BE2C (cell line): ENCODE data around the gene SPTBN1.
"Not testable (repeated sequence)": the region's sequence is repeated elsewhere in the genome, so short reads cannot be mapped to it uniquely, and the experiment has no call there.

ENCODE experiments used
- DNase-seq: peaks from one replicate; pipeline ENCODE4 v3.0.0-alpha.2; 2020
- H3K27me3 ChIP-seq: fragments of 250-450 bp; sonication (Bioruptor Pico); 2 replicates; pipeline ENCODE4 v1.5.1; 2020; ENCODE audit warnings: mild to moderate bottlenecking
- H3K36me3 ChIP-seq: fragments of 250-450 bp; sonication (Bioruptor Pico); 2 replicates; pipeline ENCODE4 v1.5.1; 2020; ENCODE audit warnings: mild to moderate bottlenecking
- H3K4me1 ChIP-seq: fragments of 250-450 bp; sonication (Bioruptor Pico); 2 replicates; pipeline ENCODE4 v1.5.1; 2020
- H3K4me3 ChIP-seq: 2 replicates; pipeline ENCODE4 v1.5.1; 2011; ENCODE audit warnings: low read depth, low read length
- H3K9me3 ChIP-seq: fragments of 250-450 bp; sonication (Bioruptor Pico); 2 replicates; pipeline ENCODE4 v1.5.1; 2020
- TF ChIP-seq, protein P1 (sequence below): IDR thresholded peaks from 2 replicates; pipeline ENCODE4 v1.5.1; 2012; ENCODE audit warnings: mild to moderate bottlenecking, low read depth, low read length

Gene SPTBN1

DNA sequence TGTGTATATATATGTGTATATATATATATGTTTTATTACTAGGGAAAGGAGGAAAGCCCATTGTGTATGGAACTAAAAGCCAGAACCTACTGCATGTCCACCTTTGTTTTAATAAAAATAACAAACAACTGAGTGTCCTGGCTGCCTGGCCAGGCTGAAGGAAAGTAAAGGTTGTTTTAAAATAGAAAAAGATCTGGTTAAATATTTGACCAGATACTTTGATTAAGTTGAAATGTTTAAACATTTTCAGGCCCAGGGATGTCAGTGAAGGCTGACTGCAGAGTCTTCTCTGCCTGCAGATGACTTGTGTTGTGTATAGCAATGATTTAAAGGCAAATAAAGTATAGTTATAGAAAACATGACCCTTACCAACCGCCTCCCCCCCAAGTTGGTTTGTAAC lies 22.8 kb downstream of the SPTBN1 start:
- H3K4me1 ChIP-seq: no peaks in the 10 kb centered on the region
- TF ChIP-seq, protein P1, sequence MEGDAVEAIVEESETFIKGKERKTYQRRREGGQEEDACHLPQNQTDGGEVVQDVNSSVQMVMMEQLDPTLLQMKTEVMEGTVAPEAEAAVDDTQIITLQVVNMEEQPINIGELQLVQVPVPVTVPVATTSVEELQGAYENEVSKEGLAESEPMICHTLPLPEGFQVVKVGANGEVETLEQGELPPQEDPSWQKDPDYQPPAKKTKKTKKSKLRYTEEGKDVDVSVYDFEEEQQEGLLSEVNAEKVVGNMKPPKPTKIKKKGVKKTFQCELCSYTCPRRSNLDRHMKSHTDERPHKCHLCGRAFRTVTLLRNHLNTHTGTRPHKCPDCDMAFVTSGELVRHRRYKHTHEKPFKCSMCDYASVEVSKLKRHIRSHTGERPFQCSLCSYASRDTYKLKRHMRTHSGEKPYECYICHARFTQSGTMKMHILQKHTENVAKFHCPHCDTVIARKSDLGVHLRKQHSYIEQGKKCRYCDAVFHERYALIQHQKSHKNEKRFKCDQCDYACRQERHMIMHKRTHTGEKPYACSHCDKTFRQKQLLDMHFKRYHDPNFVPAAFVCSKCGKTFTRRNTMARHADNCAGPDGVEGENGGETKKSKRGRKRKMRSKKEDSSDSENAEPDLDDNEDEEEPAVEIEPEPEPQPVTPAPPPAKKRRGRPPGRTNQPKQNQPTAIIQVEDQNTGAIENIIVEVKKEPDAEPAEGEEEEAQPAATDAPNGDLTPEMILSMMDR: no peak
- H3K27me3 ChIP-seq: no peaks in the 10 kb centered on the region
- no peaks in the 10 kb centered on the region; the same call in 1 of the 2 replicates for H3K36me3 ChIP-seq
- no peak for DNase-seq
- no peak overlapping the region for H3K4me3 ChIP-seq
- no peaks in the 10 kb centered on the region for H3K9me3 ChIP-seq

DNA sequence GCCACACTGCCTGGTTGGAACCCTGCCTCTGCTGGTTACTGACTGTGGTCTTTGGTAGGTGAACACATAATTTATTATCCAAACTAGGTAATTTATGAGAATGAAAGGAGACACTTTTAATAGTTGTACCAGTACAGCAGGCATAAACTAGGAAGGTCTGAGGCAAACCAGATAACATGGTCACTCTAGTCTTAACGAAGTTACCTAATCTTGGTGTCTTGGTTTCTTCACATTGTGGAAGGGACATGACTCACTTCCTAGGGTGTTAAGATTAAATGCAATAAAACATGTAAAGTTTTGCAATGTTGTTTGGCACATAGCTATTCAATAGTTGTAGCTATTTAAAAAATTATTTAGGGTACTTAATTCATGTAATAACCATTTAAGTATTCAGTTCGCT lies 23.3 kb downstream of the SPTBN1 start:
- TF ChIP-seq, protein P1: no peak
- H3K9me3 ChIP-seq: no peaks in the 10 kb centered on the region
- no peaks in the 10 kb centered on the region for H3K27me3 ChIP-seq
- DNase-seq: no peak
- H3K4me1 ChIP-seq: no peaks in the 10 kb centered on the region
- no peaks in the 10 kb centered on the region; the same call in 1 of the 2 replicates for H3K36me3 ChIP-seq
- H3K4me3 ChIP-seq: no peak overlapping the region

DNA sequence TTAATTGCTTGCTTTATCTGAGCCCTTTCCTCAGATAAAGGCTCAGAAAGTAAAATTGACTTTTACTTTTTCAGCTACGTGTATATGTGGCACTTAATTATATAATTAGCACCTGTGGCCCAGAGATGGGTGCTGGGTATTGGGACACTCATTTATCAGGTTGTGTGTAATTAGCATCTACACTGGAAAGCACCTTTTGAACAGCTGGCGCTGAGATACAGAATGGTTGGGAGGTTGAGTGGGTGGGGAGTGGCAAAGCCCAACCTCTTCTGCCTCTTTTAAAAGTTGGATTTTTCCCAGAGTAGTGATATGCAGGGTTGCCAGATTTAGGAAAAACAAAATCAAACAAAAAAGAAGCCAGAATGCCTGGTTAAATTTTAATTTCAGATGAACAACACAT lies 23.9 kb downstream of the SPTBN1 start:
- Histone ChIP-seq H3K27me3 (no peaks in the 10 kb centered on the region), H3K9me3 (no peaks in the 10 kb centered on the region), H3K4me1 (no peaks in the 10 kb centered on the region), H3K4me3 (no peak overlapping the region), H3K36me3 (no peaks in the 10 kb centered on the region; the same call in 1 of the 2 replicates)
- DNase-seq: no peak
- TF ChIP-seq, protein P1: no peak

DNA sequence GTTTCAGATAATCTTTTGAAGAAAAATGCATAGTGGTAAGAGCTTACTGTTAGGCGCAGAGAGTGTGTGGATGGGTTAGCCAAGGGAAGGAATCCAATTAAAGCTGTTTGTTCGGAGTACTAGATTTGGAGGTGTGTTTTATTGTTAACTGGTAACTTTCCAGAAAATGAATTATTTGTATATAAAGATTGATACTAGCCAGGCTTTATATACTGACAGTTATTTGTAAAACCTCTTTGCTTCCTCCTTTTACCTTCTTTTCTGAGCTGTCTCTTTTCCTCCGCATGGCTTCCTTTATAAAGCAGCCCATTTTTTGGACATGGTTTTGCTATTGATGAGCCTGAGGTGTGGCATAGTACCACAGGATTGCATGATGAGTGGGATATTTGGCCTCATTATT lies 25.6 kb downstream of the SPTBN1 start:
- TF ChIP-seq, protein P1: no peak
- Histone ChIP-seq H3K9me3 (no peaks in the 10 kb centered on the region), H3K27me3 (no peaks in the 10 kb centered on the region), H3K4me1 (no peaks in the 10 kb centered on the region), H3K4me3 (no peak overlapping the region), H3K36me3 (no peaks in the 10 kb centered on the region; the same call in 1 of the 2 replicates)
- no peak for DNase-seq

DNA sequence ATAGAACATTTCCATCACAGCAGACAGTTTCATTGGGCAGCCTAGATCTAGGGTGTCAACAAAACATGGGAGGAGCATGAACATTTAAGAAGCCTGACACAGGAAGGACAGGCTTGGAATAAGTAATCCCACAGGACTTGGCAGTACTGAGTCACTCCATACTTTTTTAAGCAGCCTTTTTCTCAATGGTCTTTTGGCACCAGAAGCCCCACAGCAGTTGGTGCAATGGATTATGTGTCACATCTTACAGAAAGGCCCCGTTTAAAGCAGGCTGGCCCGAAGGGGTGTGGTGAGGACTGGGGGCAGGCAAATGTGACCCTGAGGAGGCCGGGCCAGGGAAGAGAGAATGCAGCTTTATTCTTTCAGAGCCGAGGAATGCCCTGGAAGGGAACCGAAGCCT lies 26.6 kb downstream of the SPTBN1 start:
- no peaks in the 10 kb centered on the region for H3K9me3 ChIP-seq
- H3K27me3 ChIP-seq: no peaks in the 10 kb centered on the region
- no peaks in the 10 kb centered on the region for H3K4me1 ChIP-seq
- no peak overlapping the region for H3K4me3 ChIP-seq
- DNase-seq: no peak
- H3K36me3 ChIP-seq: no peaks in the 10 kb centered on the region; the same call in 1 of the 2 replicates
- TF ChIP-seq, protein P1: no peak

DNA sequence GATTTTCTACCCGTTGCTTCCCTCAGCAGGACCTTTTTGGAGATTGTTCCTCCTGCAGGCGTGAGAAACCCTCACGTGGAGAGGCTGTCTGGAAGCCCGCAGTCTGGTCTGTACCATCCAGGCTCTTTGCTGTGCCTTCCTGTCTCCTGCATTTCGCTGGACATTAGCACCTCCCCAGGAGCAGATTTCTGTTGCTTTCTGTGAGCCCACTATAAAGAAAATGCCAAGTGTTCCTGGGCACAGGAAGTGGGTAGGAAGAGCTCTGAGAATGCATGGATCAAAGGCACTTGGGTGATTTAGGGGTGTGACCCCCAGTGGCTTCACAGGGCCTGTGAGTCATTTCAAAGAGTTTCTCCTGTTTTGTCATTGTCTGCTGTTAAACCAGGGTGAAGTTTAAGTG lies 27.3 kb downstream of the SPTBN1 start:
- TF ChIP-seq, protein P1: no peak
- Histone ChIP-seq H3K27me3 (no peaks in the 10 kb centered on the region), H3K4me3 (no peak overlapping the region), H3K9me3 (no peaks in the 10 kb centered on the region), H3K36me3 (no peaks in the 10 kb centered on the region; the same call in 1 of the 2 replicates), H3K4me1 (no peaks in the 10 kb centered on the region)
- no peak for DNase-seq

DNA sequence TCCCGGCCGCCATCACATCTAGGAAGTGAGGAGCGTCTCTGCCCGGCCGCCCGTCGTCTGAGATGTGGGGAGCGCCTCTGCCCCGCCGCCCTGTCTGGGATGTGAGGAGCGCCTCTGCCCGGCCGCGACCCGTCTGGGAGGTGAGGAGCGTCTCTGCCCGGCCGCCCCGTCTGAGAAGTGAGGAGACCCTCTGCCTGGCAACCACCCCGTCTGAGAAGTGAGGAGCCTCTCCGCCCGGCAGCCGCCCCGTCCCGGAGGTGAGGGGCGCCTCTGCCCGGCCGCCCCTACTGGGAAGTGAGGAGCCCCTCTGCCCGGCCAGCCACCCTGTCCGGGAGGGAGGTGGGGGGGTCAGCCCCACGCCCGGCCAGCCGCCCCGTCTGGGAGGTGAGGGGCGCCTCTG lies 29.6 kb downstream of the SPTBN1 start:
- not testable (repeated sequence) for H3K27me3 ChIP-seq, H3K4me1 ChIP-seq, DNase-seq, H3K36me3 ChIP-seq, H3K4me3 ChIP-seq, H3K9me3 ChIP-seq
